ENCODE data around the gene SHE.

The SHE gene

DNA sequence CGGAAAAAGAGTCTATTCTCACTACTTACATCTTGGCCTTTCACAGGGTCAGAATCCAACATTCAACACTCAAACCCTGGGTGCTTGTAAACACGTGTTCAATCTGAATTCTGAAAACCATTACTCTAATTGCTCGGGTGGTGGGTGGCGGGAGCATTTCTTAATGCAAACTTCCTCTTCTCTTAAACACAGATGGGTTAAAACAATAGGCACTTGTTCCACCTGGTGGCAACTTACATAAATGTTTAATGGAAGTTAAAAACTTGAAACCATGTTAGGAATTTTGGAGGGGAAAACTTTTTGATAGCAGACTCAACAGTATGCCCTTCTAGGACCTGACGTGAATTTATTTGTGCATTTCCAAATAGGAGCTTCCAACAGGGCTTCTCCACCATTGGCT lies 23.6 kb downstream of the SHE start:
- DNase-seq (ENCODE audit: low spot score) = peak; percentile 42

DNA sequence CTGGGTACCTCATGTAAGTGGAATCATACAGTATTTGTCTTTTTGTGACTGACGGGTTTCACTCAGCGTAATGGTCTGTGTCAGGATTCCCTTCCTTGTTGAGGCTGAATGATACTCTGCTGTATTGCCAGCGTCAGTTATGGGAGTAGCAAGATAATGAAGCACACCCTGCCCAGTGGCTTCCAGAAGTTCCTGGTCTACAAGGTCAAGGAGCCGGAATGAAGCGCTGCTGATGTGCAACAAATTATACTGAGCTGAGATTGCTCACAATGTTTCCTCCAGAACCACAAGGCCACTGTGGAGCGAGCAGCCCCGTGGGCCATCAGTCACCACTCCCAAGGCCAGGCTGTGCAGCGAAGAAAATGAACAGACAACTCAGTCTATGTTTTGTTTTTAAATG lies 24.2 kb downstream of the SHE start:
- no peak for DNase-seq (ENCODE audit: low spot score)

DNA sequence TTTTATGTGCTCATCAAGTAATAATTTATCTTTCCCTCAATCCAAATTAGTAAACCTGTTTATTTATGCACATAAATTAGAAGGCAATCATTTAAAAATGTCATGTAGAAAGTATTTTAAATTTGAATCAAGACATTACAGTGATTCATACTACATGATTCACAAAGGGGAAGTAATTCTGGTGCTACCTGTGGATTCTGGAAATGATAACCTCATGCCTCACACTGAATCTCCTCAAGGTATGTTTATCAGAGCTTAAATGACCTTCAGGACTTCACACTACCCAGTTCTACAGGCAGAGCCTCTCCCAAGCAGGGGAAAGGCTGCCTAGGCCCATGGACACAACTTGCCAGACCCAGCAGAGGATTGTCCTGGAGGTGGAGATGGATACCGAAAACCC lies 25.4 kb downstream of the SHE start:
- DNase-seq (ENCODE audit: low spot score) = no peak

DNA sequence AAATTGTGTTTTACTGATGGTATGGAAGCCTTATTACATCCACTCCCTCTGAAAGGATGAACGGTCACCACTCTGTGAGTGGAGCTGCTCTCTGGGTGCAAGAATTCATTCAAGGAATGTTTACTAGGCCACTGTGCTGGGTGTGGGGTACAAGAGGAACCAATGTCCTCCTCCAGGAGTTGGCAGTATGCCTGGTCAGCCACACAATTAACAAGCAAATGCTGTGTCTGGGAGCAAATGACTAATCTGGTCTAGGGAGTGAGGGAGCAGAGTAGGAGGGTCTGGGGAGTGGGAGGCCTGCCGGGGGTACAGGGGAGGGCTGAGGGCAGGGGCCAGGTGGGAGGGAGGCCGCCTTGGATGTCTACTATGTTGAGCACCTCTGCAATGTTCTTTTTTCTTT lies 27.4 kb downstream of the SHE start:
- DNase-seq (ENCODE audit: low spot score) = no peak

DNA sequence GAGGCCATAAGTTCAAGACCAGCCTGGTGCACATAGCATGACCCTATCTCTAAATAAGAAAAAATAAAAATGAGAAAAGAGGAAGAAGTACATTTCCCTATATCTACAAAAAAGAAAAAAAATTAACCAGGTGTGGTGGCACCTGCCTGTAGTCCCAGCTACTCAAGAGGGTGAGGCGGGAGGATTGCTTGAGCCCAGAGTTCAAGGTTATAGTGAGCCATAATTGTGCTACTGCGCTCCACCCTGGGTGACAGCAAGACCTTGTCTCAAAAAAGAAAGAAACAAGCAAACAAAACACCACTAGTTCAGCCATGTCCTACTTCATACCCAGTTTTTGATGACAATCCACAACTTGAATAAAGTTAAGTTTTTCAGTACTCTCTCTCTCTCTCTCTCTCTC lies 30.9 kb downstream of the SHE start:
- no peak for DNase-seq (ENCODE audit: low spot score)

DNA sequence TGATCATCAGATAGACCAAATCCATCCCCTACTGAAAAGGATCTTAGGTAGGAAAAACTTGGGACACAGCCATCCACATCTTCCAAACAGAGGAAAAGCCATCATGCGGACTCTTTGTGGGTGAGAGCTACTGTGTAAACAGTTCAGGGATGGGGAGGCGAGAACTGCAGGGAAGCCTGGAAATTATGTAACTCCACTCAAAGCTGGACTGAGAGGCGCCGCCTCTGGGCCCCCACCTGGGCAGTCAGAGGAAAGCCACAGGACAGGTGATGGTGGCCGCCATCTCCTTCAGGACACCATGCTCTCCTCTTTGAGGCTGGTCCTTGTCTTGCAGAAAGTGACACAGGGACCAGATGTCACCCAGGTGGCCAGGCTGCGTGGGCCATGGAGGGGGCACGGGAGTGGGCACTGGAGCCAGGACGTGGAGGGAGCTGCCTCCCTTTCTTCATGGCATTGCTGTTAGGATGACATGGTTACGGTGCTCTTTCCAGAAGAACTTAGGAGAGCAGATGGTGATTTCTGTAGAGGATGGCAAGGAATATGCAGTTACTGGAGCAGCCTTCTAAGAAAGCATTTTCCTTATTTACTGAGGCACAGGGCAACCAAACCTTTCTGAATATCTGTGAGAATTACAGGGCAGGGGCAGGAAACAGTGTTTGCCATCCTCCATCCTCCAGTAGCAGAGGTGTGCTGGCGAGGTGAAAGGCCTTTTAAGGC lies 32.2 kb downstream of the SHE start:
- DNase-seq (ENCODE audit: low spot score) = no peak

DNA sequence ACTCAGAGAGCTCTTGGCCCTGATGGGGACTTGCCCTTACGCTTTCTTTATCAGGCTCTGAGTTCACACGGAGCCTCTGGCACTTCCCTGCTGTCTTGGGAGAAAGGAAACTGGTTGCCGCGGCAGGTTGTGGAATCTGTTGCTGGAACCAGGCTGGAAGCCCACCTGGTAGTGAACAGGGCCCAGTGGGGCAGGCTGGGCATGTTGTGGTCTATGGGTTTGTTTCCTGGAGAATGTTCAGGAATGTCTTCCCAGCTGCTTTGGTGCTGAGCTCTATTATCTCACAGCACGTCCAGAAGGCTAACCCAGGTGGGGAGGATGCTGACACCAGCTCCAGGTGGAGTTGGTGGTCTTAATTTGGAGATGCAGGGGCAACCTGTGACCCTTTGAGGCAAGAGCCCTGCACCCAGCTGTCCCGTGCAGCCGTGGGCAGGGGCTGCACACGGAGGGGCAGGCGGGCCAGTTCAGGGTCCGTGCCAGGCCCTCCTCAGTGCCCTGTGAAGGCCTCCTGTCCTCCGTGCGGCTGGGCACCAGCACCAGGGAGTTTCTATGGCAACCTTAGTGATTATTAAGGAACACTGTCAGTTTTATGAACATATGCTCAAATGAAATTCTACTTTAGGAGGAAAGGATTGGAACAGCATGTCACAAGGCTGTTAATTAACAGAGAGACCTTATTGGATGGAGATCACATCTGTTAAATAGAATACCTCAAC lies 33.5 kb downstream of the SHE start:
- no peak for DNase-seq (ENCODE audit: low spot score)

DNA sequence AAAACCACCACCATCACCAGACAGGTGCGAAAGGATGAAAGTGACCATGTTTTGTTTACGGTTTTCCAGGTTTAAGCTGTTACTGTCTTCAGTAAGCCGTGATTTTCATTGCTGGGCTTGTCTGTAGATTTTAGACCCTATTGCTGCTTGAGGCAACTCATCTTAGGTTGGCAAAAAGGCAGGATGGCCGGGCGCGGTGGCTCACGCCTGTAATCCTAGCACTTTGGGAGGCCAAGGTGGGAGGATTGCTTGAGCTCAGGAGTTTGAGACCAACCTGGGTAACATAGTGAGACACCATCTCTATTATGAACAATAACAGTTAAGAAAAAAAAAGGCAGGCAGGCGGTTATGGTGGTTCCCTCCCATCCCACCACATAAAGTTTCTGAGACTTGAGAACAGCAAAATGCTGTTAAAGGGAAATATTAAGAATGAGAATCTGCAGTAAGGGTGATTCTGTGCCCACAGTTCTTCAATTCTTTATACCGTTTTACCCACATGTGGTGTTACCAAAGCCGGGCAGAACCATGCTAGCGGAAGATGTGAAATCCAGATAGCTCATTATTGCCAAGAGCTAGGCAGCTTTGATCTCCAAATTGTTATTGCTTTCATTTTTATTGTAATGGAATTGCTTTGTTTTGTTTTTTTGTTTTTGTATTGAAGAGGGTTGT lies 34.6 kb downstream of the SHE start:
- DNase-seq (ENCODE audit: low spot score) = peak; percentile 38

DNA sequence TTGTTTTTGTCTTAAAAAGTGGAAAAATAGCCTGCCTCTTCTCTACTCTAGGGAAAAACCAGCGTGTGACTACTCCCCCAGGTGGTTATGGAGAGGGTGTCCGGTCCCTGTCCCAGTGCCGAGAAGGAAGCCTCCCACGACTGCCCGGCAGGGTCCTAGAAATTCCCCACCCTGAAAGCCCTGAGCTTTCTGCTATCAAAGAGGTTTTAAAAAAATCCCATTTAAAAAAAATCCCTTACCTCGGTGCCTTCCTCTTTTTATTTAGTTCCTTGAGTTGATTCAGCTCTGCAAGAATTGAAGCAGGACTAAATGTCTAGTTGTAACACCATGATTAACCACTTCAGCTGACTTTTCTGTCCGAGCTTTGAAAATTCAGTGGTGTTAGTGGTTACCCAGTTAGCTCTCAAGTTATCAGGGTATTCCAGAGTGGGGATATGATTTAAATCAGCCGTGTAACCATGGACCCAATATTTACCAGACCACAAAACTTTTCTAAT lies 35.2 kb downstream of the SHE start:
- peak; percentile 28 for DNase-seq (ENCODE audit: low spot score)

DNA sequence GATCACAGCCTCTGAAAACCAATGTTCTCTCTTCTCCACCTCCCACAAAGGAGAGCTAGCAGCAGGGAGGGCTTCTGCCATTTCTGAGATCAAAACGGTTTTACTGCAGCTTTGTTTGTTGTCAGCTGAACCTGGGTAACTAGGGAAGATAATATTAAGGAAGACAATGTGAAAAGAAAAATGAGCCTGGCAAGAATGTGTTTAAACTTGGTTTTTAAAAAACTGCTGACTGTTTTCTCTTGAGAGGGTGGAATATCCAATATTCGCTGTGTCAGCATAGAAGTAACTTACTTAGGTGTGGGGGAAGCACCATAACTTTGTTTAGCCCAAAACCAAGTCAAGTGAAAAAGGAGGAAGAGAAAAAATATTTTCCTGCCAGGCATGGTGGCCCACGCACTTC lies 36.0 kb downstream of the SHE start:
- no peak for DNase-seq (ENCODE audit: low spot score)

DNA sequence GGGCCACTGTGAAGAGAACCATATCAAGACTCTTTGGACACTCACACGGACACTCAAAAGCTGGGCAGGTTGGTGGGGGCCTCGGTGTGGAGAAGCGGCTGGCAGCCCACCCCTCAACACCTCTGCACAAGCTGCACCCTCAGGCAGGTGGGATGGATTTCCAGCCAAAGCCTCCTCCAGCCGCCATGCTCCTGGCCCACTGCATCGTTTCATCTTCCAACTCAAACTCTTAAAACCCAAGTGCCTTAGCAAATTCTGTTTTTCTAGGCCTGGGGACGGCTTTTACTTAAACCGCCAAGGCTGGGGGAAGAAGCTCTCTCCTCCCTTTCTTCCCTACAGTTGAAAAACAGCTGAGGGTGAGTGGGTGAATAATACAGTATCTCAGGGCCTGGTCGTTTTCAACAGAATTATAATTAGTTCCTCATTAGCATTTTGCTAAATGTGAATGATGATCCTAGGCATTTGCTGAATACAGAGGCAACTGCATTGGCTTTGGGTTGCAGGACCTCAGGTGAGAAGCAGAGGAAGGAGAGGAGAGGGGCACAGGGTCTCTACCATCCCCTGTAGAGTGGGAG lies 36.5 kb downstream of the SHE start:
- no peak for DNase-seq (ENCODE audit: low spot score)

DNA sequence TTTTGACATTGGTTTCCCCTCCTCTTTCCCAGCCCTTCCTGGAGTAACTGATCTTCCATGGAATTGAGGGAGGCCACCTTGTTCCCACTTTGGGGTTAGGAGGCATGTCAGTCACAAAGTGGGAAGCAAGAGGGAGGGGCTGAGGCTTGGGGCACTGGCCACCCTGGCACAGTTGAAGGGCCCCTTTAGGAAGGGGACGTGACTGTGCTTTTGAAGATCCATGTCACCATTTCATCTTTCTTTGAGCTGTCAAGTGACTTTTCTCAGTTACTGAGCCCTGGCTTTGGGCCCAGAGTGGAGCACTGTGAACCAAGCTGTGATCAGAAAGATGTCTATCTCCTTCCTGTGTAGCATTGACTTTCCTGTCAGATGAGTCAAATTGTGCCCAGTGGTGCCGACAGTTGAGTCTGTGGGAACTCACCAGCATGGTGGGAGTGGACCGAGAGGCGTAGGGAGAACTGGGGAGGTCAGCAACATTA lies 38.7 kb downstream of the SHE start:
- DNase-seq (ENCODE audit: low spot score) = peak; percentile 85

DNA sequence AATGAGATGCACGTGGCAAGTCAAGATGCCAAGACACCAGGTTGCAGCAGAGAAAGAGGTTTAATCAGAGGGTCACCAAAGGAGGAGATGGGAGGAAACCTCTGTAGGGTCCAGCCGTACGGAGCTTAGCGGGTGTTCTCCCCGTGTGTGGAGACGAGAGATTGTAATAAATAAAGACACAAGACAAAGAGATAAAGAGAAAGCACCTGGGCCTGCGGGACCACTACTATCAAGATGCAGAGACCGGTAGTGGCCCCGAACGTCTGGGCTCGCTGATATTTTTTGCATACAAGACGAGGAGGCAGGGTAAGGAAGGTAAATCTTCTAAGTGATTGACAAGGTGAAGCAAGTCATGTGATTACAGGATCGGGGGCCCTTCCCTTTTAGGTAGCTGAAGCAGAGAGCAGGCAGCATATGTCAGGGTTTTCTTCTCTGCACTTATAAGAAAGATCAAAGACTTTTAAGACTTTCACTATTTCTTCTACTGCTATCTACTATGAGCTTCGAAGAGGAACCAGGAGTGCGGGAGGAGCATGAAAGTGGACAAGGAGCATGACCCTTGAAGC lies 41.4 kb downstream of the SHE start:
- no peak for DNase-seq (ENCODE audit: low spot score)

DNA sequence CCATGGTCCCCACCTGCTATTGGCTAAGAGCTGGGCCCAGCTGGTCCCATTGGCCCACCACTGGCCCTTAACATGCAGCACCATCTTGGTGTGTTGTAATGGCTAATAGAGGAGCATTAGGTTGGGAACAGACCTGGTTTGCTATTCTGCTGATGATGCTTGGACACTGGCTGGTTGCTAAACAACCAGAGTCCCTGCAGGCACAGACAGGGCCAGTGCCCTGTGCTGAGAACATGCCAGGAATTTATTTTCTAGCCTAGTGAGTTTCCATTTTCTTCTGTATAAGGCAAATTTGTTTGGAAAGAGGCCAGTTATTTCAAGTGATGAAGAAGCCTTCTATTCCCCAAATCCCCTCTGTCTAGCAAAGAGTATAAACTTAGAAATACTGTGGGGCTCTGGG lies 43.1 kb downstream of the SHE start:
- DNase-seq (ENCODE audit: low spot score) = no peak

DNA sequence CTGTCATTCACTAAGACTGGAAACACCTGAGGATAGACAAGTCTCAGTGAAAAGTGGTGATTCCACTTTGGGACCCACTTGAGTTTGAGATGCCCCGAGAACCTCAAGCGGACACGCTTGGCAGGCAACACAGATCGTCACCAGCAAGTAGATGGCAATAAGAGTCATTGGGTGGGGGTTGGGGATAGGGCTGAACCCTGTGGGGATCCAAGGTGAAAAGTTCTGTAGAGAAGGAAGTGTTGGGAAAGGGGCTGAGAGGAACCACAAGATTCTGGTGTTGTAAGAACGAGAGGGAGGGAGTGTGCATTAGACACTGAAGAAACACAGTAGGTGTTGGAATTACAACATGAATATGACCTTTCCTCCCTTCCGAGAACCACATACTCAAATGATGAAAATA lies 45.6 kb downstream of the SHE start:
- DNase-seq (ENCODE audit: low spot score) = no peak

DNA sequence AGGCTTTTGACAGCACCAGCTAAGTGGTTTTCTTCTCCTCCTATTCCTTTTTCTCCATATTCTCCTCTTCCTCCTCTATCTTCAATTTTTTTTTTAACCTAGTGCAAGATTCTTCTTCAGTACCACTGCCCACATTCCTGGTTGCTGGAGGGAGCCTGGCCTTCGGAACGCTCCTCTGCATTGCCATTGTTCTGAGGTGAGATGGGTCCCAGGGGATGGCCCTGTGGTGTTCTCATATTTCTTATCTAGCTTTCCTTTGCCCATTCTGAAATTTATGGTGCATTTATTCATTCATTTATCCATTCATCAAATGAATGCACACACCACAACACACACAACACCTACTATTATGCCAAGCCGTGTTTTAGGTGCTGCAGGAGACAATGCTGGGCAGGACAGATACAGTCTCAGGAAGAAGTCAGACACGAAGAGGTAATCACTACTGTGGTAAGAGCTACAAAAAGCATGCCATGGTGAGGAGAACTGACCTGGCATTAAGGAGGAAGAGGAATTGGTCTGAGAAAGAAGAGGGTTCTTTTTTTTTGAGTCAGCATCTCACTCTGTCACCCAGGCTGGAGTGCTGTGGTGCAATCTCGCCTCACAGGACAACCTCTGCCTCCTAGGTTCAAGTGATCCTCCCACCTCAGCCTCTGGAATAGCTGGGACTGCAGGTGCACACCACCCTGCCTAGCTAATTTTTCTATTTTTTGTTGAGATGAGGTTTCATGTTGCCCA lies 47.7 kb downstream of the SHE start:
- no peak for DNase-seq (ENCODE audit: low spot score)

DNA sequence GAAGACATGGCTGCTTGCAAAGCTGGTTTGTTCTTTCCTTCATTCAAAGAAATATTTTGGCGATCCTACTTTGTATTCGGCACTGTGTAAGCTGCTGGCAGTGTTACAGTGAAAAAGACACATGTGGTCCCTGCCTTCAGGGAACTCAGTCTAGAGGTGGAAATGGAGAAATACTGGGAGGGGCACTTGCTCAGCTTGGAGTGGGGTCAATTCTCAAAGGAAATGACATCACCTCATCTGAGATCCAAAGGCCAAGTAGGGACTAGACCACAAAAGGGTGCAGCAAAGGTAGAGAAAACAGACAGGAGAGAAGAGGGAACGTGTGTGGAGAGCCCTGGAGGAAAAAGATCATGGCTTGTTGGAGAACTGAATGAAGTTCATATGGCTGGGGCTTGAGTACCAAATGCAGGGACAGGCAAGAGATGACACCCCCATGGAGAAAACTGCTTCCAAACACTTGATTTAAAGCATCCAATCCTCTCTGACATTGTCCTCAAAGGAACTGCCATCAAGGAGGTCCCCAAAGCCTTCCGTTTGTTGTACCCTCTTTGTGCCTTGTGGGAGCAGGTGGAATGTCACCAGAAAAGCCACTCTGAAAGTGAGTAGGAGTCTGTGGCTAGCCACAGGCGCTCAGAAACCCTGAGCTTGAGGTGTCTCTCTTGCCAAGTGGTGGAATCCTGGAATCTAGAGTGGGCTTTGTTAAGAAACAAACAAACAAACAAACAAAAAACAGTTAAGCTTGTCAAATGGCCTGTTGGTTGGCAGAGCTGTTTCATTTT lies 48.4 kb downstream of the SHE start:
- DNase-seq (ENCODE audit: low spot score) = no peak

DNA sequence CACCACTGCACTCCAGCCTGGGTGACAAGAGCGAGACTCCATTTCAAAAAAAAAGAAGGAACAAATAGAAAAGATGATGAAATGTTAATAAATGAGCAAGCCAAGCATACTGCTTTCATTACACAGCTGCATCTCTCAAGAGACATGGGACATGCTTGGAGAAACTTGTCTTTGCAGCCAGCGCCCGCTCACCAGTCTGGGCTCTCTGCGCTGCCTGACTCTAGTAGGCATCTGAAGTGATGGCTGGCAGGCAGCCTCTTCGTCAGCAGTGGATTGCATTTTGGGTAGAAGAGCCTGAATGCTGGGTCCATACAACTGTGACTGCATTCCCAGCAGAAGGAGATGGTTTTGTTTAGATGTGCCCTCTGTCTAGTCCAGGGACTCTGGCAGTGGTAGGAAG lies 49.1 kb downstream of the SHE start:
- no peak for DNase-seq (ENCODE audit: low spot score)

DNA sequence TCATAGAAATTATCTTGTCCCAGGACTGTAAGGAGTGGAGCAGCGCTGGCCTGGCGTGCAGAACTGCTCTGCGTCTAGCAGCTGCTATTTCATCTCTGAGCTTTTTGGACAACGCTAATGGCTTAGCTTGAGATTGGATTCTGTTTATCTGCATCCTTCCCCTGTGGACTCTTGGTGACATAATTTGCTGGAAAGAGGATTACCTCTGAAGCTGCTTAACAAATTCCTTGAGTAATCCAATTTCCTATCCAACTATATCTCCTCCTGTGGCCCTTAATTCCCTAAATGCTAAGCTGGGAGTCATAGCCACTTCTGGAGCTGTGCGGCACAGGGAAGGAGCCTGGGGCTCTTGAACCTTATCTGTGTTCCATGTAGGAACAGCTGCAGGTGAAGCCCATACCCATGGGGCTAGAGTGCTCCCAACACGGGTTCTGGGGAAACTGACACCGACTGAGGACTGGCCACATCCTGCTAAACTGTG lies 53.8 kb downstream of the SHE start:
- no peak for DNase-seq (ENCODE audit: low spot score)

DNA sequence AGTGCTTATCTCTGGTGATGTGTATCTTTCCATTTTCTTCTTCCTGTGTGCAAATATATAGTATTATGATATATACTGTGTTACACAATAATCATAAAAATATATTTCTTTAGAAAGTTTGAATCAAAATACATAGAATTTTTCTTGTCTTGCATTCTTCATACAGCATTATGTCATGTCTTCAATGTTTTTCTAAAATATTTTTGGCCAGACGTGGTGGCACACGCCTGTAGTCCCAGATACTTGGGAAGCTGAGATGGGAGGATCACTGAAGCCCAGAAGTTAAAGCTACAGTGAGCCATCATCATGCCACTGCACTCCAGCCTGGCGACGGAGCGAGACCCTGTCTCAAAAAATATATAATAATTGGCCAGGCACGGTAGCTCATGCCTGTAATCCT lies 55.4 kb downstream of the SHE start:
- DNase-seq (ENCODE audit: low spot score) = no peak

DNA sequence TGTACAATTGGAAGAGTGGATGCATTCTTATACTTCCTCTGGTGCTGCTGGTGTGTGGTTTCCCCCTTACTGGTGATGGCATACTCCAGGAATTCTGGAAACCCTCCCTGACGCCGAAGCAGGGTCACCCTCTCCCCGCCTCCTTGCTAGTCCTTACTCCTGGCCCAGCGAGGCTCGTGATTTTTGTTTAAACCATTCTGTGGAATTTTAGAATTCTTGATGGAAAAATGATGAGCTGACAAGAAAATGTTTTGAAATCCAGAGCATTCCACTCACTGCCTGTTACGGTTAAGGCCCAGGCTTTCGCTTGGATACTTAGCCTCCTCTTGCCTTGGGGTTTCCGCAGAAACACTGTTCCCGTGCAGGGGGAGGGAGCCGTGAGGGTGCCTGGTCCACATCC lies 55.9 kb downstream of the SHE start:
- DNase-seq (ENCODE audit: low spot score) = no peak
